Astrocyte (in vitro differentiated cells and primary cell): Measurements from ENCODE around the gene KIAA1614. TPM values are rescaled to one million over a fixed set of nuclear protein-coding genes. Genes with fewer than 3 reads are reported as not detected.

Experiments used
- DNase-seq: peaks from one replicate; pipeline ENCODE4 v3.0.0-alpha.2; 2010; ENCODE audit warnings: low read depth
- FAIRE-seq: peaks from 2 replicates; lab custom pipeline; 2011; peaks lifted over from hg19 to GRCh38; lab: Jason Lieb, UNC
- H2AFZ ChIP-seq: 2 replicates; pipeline ENCODE4 v1.6.0; 2012; ENCODE audit warnings: low read depth, low read length, inconsistent platforms
- H3K27ac ChIP-seq: 2 replicates; pipeline ENCODE4 v1.5.1; 2011; ENCODE audit warnings: low read depth, low read length, inconsistent platforms
- H3K27me3 ChIP-seq: 2 replicates; pipeline ENCODE4 v1.6.0; 2011; ENCODE audit warnings: low read length, inconsistent platforms; ENCODE audit not compliant: insufficient read depth
- H3K36me3 ChIP-seq: 2 replicates; pipeline ENCODE4 v1.5.1; 2011; ENCODE audit warnings: low read length, inconsistent platforms; ENCODE audit not compliant: insufficient read depth
- H3K4me1 ChIP-seq: 2 replicates; pipeline ENCODE4 v1.5.1; 2011; ENCODE audit warnings: low read length, inconsistent platforms; ENCODE audit not compliant: insufficient read depth
- H3K4me2 ChIP-seq: 2 replicates; pipeline ENCODE4 v1.6.0; 2012; ENCODE audit warnings: low read length, inconsistent platforms
- H3K4me3 ChIP-seq: 2 replicates; pipeline ENCODE4 v1.5.1; 2011; ENCODE audit warnings: low read depth, mild to moderate bottlenecking, low read length, inconsistent platforms; ENCODE audit not compliant: insufficient read depth
- H3K79me2 ChIP-seq: 2 replicates; pipeline ENCODE4 v1.6.0; 2012; ENCODE audit warnings: mild to moderate bottlenecking, low read length, inconsistent platforms; ENCODE audit not compliant: insufficient read depth
- H3K9ac ChIP-seq: 2 replicates; pipeline ENCODE4 v1.6.0; 2012; ENCODE audit warnings: mild to moderate bottlenecking, low read length, inconsistent platforms
- H3K9me3 ChIP-seq: 2 replicates; pipeline ENCODE4 v1.5.1; 2012; ENCODE audit warnings: low read depth, mild to moderate bottlenecking, low read length, inconsistent platforms; ENCODE audit not compliant: insufficient read depth
- H4K20me1 ChIP-seq: 2 replicates; pipeline ENCODE4 v1.6.0; 2012; ENCODE audit warnings: low read length, inconsistent platforms; ENCODE audit not compliant: insufficient read depth
- H3K27ac Mint-ChIP-seq: one replicate; pipeline ENCODE4 v1.8.0; 2021; ENCODE audit warnings: mild to moderate bottlenecking, mixed read lengths; ENCODE audit not compliant: unreplicated experiment
- H3K27me3 Mint-ChIP-seq: one replicate; pipeline ENCODE4 v1.8.0; 2021; ENCODE audit warnings: low read depth, mixed read lengths; ENCODE audit not compliant: unreplicated experiment
- H3K36me3 Mint-ChIP-seq: one replicate; pipeline ENCODE4 v1.8.0; 2021; ENCODE audit warnings: low read depth, mixed read lengths; ENCODE audit not compliant: unreplicated experiment
- H3K4me1 Mint-ChIP-seq: one replicate; pipeline ENCODE4 v1.8.0; 2021; ENCODE audit warnings: low read depth, mixed read lengths; ENCODE audit not compliant: unreplicated experiment
- H3K4me3 Mint-ChIP-seq: one replicate; pipeline ENCODE4 v1.8.0; 2021; ENCODE audit warnings: mild to moderate bottlenecking, moderate library complexity, mixed read lengths; ENCODE audit not compliant: unreplicated experiment
- H3K9me3 Mint-ChIP-seq: one replicate; pipeline ENCODE4 v1.8.0; 2021; ENCODE audit warnings: mild to moderate bottlenecking, mixed read lengths; ENCODE audit not compliant: unreplicated experiment
- EZH2 ChIP-seq: IDR thresholded peaks from 2 replicates; pipeline ENCODE4 v1.6.1; 2012; ENCODE audit warnings: mild to moderate bottlenecking, low read length, inconsistent platforms; ENCODE audit not compliant: insufficient read depth
- total RNA-seq: library from RNA; stranded (reverse); gene quantifications from 2 replicates; pipeline ENCODE4 v1.2.1, GENCODE V29; 2021
- TF ChIP-seq, protein P1 (sequence below): IDR thresholded peaks from 2 replicates; pipeline ENCODE4 v1.5.1; 2011; ENCODE audit warnings: low read depth, mild to moderate bottlenecking, inconsistent platforms, low read length, moderate library complexity; ENCODE audit not compliant: insufficient read depth

KIAA1614 gene
- total RNA-seq, 1 donor from 2014 or later, result 0.84 TPM

DNA sequence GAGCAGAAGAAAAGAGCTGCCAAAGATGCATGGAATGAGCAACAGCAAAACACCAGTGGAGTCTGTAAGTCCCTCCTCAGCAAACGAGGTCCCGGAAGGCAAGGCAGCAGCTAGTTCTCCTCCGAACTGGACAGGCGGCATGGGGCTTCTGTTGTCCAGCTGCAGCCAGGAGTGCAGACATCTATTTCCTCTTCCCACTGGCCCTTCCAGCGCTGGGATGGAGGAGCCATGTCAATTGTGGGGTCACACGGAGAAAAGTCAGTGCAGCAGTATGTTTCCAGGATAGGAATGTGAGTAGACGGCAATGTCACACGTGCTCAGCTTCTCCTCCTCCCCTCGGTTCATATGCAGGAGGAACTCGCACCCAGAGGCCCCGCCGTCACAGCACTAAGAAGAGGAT, 63.5 kb downstream of the KIAA1614 start:
- Mint-ChIP-seq H3K27me3 (no peaks in the 10 kb centered on the region), H3K27ac (no peak overlapping the region), H3K9me3 (no peaks in the 10 kb centered on the region), H3K36me3 (peaks cover 32% of the 10 kb centered on the region), H3K4me3 (no peak overlapping the region), H3K4me1 (peaks cover 5% of the 10 kb centered on the region)
- peaks cover 4% of the 10 kb centered on the region for H3K79me2 ChIP-seq
- H3K36me3 ChIP-seq, result peaks cover 17% of the 10 kb centered on the region
- H2AFZ ChIP-seq, result no peak overlapping the region
- peaks cover 38% of the 10 kb centered on the region for H4K20me1 ChIP-seq
- DNase-seq (no peak), FAIRE-seq (no peak)
- no peak overlapping the region for H3K9ac ChIP-seq
- no peak overlapping the region for H3K4me3 ChIP-seq
- H3K27ac ChIP-seq, result no peak overlapping the region
- H3K9me3 ChIP-seq, result no peaks in the 10 kb centered on the region
- no peak for TF ChIP-seq EZH2
- TF ChIP-seq, protein P1, sequence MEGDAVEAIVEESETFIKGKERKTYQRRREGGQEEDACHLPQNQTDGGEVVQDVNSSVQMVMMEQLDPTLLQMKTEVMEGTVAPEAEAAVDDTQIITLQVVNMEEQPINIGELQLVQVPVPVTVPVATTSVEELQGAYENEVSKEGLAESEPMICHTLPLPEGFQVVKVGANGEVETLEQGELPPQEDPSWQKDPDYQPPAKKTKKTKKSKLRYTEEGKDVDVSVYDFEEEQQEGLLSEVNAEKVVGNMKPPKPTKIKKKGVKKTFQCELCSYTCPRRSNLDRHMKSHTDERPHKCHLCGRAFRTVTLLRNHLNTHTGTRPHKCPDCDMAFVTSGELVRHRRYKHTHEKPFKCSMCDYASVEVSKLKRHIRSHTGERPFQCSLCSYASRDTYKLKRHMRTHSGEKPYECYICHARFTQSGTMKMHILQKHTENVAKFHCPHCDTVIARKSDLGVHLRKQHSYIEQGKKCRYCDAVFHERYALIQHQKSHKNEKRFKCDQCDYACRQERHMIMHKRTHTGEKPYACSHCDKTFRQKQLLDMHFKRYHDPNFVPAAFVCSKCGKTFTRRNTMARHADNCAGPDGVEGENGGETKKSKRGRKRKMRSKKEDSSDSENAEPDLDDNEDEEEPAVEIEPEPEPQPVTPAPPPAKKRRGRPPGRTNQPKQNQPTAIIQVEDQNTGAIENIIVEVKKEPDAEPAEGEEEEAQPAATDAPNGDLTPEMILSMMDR, result no peak
- no peaks in the 10 kb centered on the region for H3K4me1 ChIP-seq
- H3K4me2 ChIP-seq, result no peak overlapping the region
- no peaks in the 10 kb centered on the region for H3K27me3 ChIP-seq

DNA sequence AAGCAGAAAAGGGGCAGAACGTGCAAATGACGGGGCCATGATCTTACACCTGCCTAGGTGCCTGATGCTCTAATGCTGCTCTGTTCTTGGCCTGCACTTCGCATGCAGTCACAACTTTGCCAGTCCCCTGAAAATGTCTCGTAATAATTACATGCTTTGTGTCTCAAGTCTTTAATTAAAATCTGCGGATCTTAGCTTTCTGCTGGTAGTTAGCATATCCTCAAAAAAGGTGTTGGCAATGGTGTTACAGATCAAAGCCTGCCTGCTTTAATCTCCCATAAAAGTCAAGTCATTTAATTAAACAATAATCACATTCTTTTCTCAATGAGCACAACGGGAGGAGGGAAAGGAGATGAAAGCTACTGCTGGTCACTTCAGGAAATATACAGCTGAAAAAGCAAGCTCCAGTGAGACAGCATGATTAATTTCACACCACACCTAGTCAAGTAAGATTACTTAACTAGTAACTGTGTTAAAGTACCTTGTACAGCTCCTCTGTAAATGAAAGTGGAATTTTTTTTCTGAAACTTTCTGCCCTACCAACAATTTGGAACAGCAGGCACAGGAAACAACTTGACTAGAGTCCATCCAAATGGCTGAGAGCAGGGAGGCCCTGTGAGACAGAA, 64.1 kb downstream of the KIAA1614 start:
- H3K4me3 ChIP-seq, result no peak overlapping the region
- Mint-ChIP-seq H3K4me1 (peaks cover 7% of the 10 kb centered on the region), H3K9me3 (no peaks in the 10 kb centered on the region), H3K36me3 (peaks cover 30% of the 10 kb centered on the region), H3K27me3 (no peaks in the 10 kb centered on the region), H3K4me3 (no peak overlapping the region), H3K27ac (no peak overlapping the region)
- H3K4me2 ChIP-seq, result no peak overlapping the region
- no peaks in the 10 kb centered on the region for H3K27me3 ChIP-seq
- DNase-seq (no peak), FAIRE-seq (no peak)
- H3K27ac ChIP-seq, result no peak overlapping the region
- H2AFZ ChIP-seq, result no peak overlapping the region
- H3K79me2 ChIP-seq, result peaks cover 4% of the 10 kb centered on the region
- no peak for TF ChIP-seq EZH2
- TF ChIP-seq, protein P1, result no peak
- peaks cover 37% of the 10 kb centered on the region for H4K20me1 ChIP-seq
- H3K4me1 ChIP-seq, result no peaks in the 10 kb centered on the region
- H3K9ac ChIP-seq, result no peak overlapping the region
- H3K9me3 ChIP-seq, result no peaks in the 10 kb centered on the region
- H3K36me3 ChIP-seq, result peaks cover 17% of the 10 kb centered on the region

DNA sequence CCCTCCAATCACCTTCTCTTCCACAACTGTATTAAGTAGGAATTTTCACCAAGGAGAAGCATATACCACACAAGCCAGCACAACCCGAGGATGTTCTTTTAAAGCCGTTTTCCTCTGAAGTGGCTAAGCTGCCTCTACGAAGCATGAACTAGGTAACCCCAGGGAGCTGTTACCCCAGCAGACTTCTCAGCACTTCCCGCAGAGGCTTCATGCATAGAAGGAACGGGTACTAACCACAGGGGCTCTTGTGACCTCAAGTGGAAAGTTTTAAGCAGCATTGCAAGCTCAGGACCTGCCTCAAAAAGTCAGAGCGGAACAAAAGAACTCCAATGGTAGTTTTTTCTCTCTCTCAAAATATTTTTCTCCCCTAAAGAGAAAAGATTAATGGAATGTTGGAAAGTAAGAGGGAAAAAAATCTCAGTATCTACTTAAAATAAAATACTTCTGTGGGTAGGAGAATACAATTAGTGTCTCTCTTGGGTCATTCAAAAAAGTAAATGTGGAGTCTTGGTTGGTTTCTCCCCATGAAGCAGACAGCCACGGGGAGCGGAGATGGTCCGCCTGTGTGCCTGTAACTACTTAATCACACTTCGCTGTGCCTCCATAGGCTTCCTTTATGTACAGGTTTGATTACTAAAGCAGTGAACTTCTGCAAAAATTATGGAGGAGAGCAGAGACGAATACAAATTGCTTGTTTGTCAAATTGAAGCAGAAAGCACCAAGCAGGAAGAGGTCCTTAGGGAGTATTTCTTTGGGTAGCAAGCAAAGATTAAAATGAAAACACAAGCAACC, 69.1 kb downstream of the KIAA1614 start:
- no peaks in the 10 kb centered on the region for H3K79me2 ChIP-seq
- Mint-ChIP-seq H3K9me3 (no peaks in the 10 kb centered on the region), H3K4me3 (peak overlapping the region; percentile 47), H3K27ac (no peak overlapping the region), H3K27me3 (no peaks in the 10 kb centered on the region), H3K4me1 (peaks cover 7% of the 10 kb centered on the region), H3K36me3 (peaks cover 18% of the 10 kb centered on the region)
- peaks cover 12% of the 10 kb centered on the region for H3K36me3 ChIP-seq
- no peaks in the 10 kb centered on the region for H3K4me1 ChIP-seq
- H3K27ac ChIP-seq, result no peak overlapping the region
- DNase-seq, result peak; percentile 15
- H3K4me2 ChIP-seq, result no peak overlapping the region
- H3K27me3 ChIP-seq, result no peaks in the 10 kb centered on the region
- H3K4me3 ChIP-seq, result no peak overlapping the region
- no peak for FAIRE-seq
- TF ChIP-seq EZH2, result no peak
- TF ChIP-seq, protein P1, result no peak
- no peak overlapping the region for H3K9ac ChIP-seq
- no peak overlapping the region for H2AFZ ChIP-seq
- H4K20me1 ChIP-seq, result peaks cover 23% of the 10 kb centered on the region
- no peaks in the 10 kb centered on the region for H3K9me3 ChIP-seq
